GM12878 (cell line): ENCODE results near the gene ALG12. TPM values are rescaled to one million over a fixed set of nuclear protein-coding genes. Genes with fewer than 3 reads are reported as not detected.

Experiments used
- ATAC-seq: fragments of 200-7000 bp; cut with Tn5 transposase; 3 replicates; pipeline ENCODE4 v1.9.1; 2020; ENCODE audit warnings: mild to moderate bottlenecking, moderate library complexity
- BruUV-seq: library from RNA; stranded (reverse); fragments of 400-500 nt; replicated peaks from 2 replicates; lab custom pipeline; 2021; lab: Mats Ljungman, UMichigan
- CTCF ChIA-PET: fragments of 300-600 bp; sonication (Branson Sonifier 250); formaldehyde crosslinking; extraction: SDS; loops from one replicate; lab custom pipeline; 2021; ENCODE audit warnings: inconsistent platforms; lab: Yijun Ruan, JAX
- POLR2A ChIA-PET: fragments of 350-600 bp; formaldehyde crosslinking; extraction: SDS; loops from one replicate; lab custom pipeline; 2021; ENCODE audit warnings: inconsistent platforms; lab: Charles Lee
- RAD21 ChIA-PET: fragments of 300-600 bp; sonication (Branson Sonifier 250); formaldehyde crosslinking; loops from one replicate; lab custom pipeline; 2023; ENCODE audit warnings: antibody characterized with exemption; ENCODE audit not compliant: unreplicated experiment; lab: Charles Lee
- SMC1A ChIA-PET: fragments of 300-600 bp; sonication (Branson Sonifier 250); formaldehyde crosslinking; loops from one replicate; lab custom pipeline; 2023; ENCODE audit not compliant: unreplicated experiment, uncharacterized antibody; lab: Charles Lee
- DNase-seq: peaks from one replicate; pipeline ENCODE4 v3.0.0-alpha.2; 2011; ENCODE audit warnings: low read depth, low spot score
- FAIRE-seq: peaks from 3 replicates; lab custom pipeline; 2011; peaks lifted over from hg19 to GRCh38; lab: Jason Lieb, UNC
- H2AFZ ChIP-seq: 2 replicates; pipeline ENCODE4 v1.6.0; 2011; ENCODE audit warnings: low read depth, low read length, control low read depth; ENCODE audit not compliant: control insufficient read depth
- H3K27ac ChIP-seq: 2 replicates; pipeline ENCODE4 v1.5.1; 2011; ENCODE audit warnings: control low read depth; ENCODE audit not compliant: control insufficient read depth, insufficient read depth
- H3K27me3 ChIP-seq, 2 experiments: replicated peaks in 1 of 2; 2 replicates each; pipeline versions ENCODE4 v1.6.0 to v1.6.1; 2011; ENCODE audit warnings: low read length in 1 of 2; ENCODE audit not compliant: control insufficient read depth in 2 of 2, insufficient read depth in 2 of 2
- H3K36me3 ChIP-seq, 2 experiments: 2 replicates each; pipeline ENCODE4 v1.5.1; 2011; ENCODE audit warnings: low read length in 1 of 2; ENCODE audit not compliant: control insufficient read depth in 2 of 2, insufficient read depth in 2 of 2
- H3K4me1 ChIP-seq: 2 replicates; pipeline ENCODE4 v1.6.1; 2011; ENCODE audit warnings: mild to moderate bottlenecking, low read length, moderate library complexity, mixed read lengths; ENCODE audit not compliant: control insufficient read depth, insufficient read depth
- H3K4me2 ChIP-seq: 2 replicates; pipeline ENCODE4 v1.6.0; 2011; ENCODE audit warnings: control low read depth; ENCODE audit not compliant: control insufficient read depth, insufficient read depth
- H3K4me3 ChIP-seq: fragments of 200-600 bp; sonication (generic); 2 replicates; pipeline ENCODE4 v1.5.1; 2016
- H3K79me2 ChIP-seq: 2 replicates; pipeline ENCODE4 v1.6.0; 2011; ENCODE audit warnings: low read length; ENCODE audit not compliant: control insufficient read depth, insufficient read depth
- H3K9ac ChIP-seq: 2 replicates; pipeline ENCODE4 v1.8.0; 2011; ENCODE audit warnings: low read length, control low read depth, mixed read lengths; ENCODE audit not compliant: control insufficient read depth, insufficient read depth
- H3K9me3 ChIP-seq: replicated peaks from 3 replicates; pipeline ENCODE4 v1.5.1; 2011; ENCODE audit warnings: mild to moderate bottlenecking, low read length; ENCODE audit not compliant: control insufficient read depth, insufficient read depth
- H4K20me1 ChIP-seq: 2 replicates; pipeline ENCODE4 v1.6.0; 2011; ENCODE audit not compliant: control insufficient read depth, insufficient read depth
- FOXK2 ChIP-seq: fragments of 450-650 bp; IDR thresholded peaks from 2 replicates; pipeline ENCODE4 v1.6.1; 2017; ENCODE audit warnings: mild to moderate bottlenecking, moderate library complexity
- JUNB ChIP-seq: IDR thresholded peaks from 2 replicates; pipeline ENCODE4 v1.6.1; 2016; ENCODE audit warnings: antibody characterized with exemption, mild to moderate bottlenecking
- NFYA ChIP-seq: IDR thresholded peaks from 2 replicates; pipeline ENCODE4 v1.6.1; 2011; ENCODE audit warnings: low read depth, mild to moderate bottlenecking, low read length, improper control_type of control experiment, borderline replicate concordance
- NFYB ChIP-seq: IDR thresholded peaks from 2 replicates; pipeline ENCODE4 v1.6.1; 2011; ENCODE audit warnings: low read depth, mild to moderate bottlenecking, low read length, improper control_type of control experiment, moderate library complexity; ENCODE audit not compliant: insufficient read depth
- RAD51 ChIP-seq: fragments of 450-650 bp; IDR thresholded peaks from 2 replicates; pipeline ENCODE4 v1.6.1; 2016; ENCODE audit warnings: moderate library complexity, mild to moderate bottlenecking, inconsistent platforms
- RELB ChIP-seq: fragments of 450-650 bp; IDR thresholded peaks from 2 replicates; pipeline ENCODE4 v1.6.1; 2017; ENCODE audit warnings: low read depth, mild to moderate bottlenecking, moderate library complexity
- USF1 ChIP-seq: IDR thresholded peaks from 2 replicates; pipeline ENCODE4 v1.6.1; 2011; ENCODE audit warnings: borderline replicate concordance, low read depth, mild to moderate bottlenecking, moderate library complexity, mixed read lengths, low read length; ENCODE audit not compliant: insufficient read depth; ENCODE audit errors: extremely low read length
- YY1 ChIP-seq: IDR thresholded peaks from 2 replicates; pipeline ENCODE4 v1.6.1; 2011; ENCODE audit warnings: low read depth, mild to moderate bottlenecking, low read length
- ZBTB4 ChIP-seq: fragments of 450-650 bp; formaldehyde crosslinking; IDR thresholded peaks from 2 replicates; pipeline ENCODE4 v1.4.0; 2022; ENCODE audit warnings: mild to moderate bottlenecking, moderate library complexity
- ZSCAN29 ChIP-seq: fragments of 450-650 bp; IDR thresholded peaks from 2 replicates; pipeline ENCODE4 v1.6.1; 2017; ENCODE audit warnings: mild to moderate bottlenecking, moderate library complexity
- WGBS: methylation state at CpG from one replicate; pipeline ENCODE4 v1.1.6; 2016; ENCODE audit warnings: low lambda C conversion rate; ENCODE audit not compliant: insufficient replicate concordance, insufficient coverage; ENCODE audit errors: missing lambda C conversion rate; 5-methylcytosine and 5-hydroxymethylcytosine counted together
- in situ Hi-C: fragments of 300-500 bp; cut with MboI; formaldehyde crosslinking; loops from 9 replicates; pipeline ENCODE4 v1.14.3; 2018; ENCODE audit warnings: mixed read lengths
- intact Hi-C: fragments of 100-400 bp; cut with micrococcal nuclease; formaldehyde crosslinking; loops from one replicate; pipeline ENCODE4 v1.14.2; 2022; ENCODE audit not compliant: unreplicated experiment
- polyA plus RNA-seq, 11 experiments: library from polyadenylated mRNA; depleted of rRNA in 4 of 11; unstranded in 6 of 11; stranded (reverse) in 5 of 11; fragments of >200 nt; fragmentation: Nextera tagmentation in 4 of 11; fragmentation: Illumina TruSeq in 1 of 11; extraction: Ambion mirVana in 4 of 11; extraction: Trizol in 1 of 11; gene quantifications; 1 replicate in 1 of 11; 2 replicates in 10 of 11; pipeline versions ENCODE4 v1.2.1 to v1.2.3, GENCODE V29; 2011 to 2016; ENCODE audit warnings: inconsistent platforms in 2 of 11, missing spikeins in 2 of 11, low read depth in 1 of 11
- total RNA-seq, 4 experiments: library from RNA; depleted of rRNA in 3 of 4; stranded (reverse); fragments of >200 nt in 3 of 4; fragmentation: Illumina TruSeq in 1 of 4; extraction: Trizol in 1 of 4; gene quantifications; 2 replicates each; pipeline versions ENCODE4 v1.2.1 to v1.2.3, GENCODE V29; 2013 to 2021

The ALG12 gene
- total and polyA plus RNA-seq, 10 of the 15 experiments (the other 5 are each of a cell fraction or from before 2014, with no cell fraction given): 0.22 to 23.4 (median 6.6) TPM

DNA sequence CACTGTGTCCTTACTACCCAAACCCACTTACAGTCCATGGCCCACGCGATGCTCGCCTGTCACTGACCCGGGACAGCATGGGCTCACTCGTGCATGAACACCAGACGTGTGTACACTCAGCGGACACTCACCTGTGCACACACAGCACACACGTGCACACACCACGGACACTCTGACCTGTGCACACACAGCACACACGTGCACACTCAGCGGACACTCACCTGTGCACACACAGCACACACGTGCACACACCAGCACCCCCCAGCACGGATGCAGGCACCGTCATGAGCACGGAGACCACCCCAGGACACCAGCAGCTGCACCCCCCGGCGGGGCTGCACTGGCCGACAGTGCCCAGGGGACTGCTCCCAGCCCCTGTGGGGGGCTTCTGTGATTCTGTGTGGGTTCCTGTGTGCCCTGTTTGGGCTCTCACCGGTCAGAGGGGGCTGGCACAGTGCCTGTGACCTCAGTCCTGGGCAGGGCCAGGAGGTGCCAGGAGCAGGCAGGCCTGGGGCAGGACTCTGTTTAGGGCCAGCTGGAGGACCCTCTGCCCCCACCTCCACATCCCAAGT, 20.4 kb upstream of the ALG12 start (continued):
- TF ChIP-seq USF1 (no peak), FOXK2 (no peak), NFYB (no peak), RAD51 (no peak), ZSCAN29 (no peak), RELB (no peak), JUNB (no peak)

- BruUV-seq: no TSS peak
- no peak for ATAC-seq
- intact Hi-C loops: loop anchor here (10.0 kb wide), 1 partner anchor 257 kb away; no protein-coding TSS in a partner anchor
Observed at GRCh38 chr22:49937758-49938564, 19.7 kb upstream of the ALG12 start.

More at GRCh38 chr22:49937758-49938564, 19.7 kb upstream of the ALG12 start:
- ChIA-PET RAD21 (no interaction called here), SMC1A (no interaction called here)
- Histone ChIP-seq H3K27ac (no peak overlapping the region), H3K4me3 (no peak overlapping the region), H3K36me3 (no peaks in the 10 kb centered on the region), H3K27me3 (no peaks in the 10 kb centered on the region), H3K9ac (no peak overlapping the region), H3K4me1 (peaks cover 30% of the 10 kb centered on the region), H3K4me2 (no peak overlapping the region)
- DNase-seq (no peak), FAIRE-seq (no peak)
- 86% methylated on average over 27 of the region's 27 CpGs for WGBS
- in situ Hi-C loops: no loop called here
- TF ChIP-seq NFYA (no peak), ZBTB4 (CRISPR knock-in tag) (no peak), YY1 (no peak)
- TF ChIP-seq, all 136 proteins: peak for 0
- H3K79me2 ChIP-seq: peaks cover 11% of the 10 kb centered on the region
- CTCF ChIA-PET: no interaction called here
- H2AFZ ChIP-seq: no peak overlapping the region
- POLR2A ChIA-PET: no interaction called here
- H3K9me3 ChIP-seq: no peaks in the 10 kb centered on the region
- H4K20me1 ChIP-seq: no peaks in the 10 kb centered on the region
